GM19043 (cell line): Measurements from ENCODE around the gene FMNL2.
A peak's percentile ranks its signal among the peaks of the same experiment; 100 is the strongest.

Experiments used
- ATAC-seq: cut with Tn5 transposase; IDR thresholded peaks from one replicate; pipeline ENCODE4 v1.9.1; 2021; ENCODE audit warnings: low read depth; ENCODE audit not compliant: unreplicated experiment

The FMNL2 gene

GRCh38 chr2:152544638-152545037 lies 209.7 kb downstream of the FMNL2 start:
- ATAC-seq, result no peak

GRCh38 chr2:152546230-152546837 lies 211.4 kb downstream of the FMNL2 start:
- no peak for ATAC-seq

DNA sequence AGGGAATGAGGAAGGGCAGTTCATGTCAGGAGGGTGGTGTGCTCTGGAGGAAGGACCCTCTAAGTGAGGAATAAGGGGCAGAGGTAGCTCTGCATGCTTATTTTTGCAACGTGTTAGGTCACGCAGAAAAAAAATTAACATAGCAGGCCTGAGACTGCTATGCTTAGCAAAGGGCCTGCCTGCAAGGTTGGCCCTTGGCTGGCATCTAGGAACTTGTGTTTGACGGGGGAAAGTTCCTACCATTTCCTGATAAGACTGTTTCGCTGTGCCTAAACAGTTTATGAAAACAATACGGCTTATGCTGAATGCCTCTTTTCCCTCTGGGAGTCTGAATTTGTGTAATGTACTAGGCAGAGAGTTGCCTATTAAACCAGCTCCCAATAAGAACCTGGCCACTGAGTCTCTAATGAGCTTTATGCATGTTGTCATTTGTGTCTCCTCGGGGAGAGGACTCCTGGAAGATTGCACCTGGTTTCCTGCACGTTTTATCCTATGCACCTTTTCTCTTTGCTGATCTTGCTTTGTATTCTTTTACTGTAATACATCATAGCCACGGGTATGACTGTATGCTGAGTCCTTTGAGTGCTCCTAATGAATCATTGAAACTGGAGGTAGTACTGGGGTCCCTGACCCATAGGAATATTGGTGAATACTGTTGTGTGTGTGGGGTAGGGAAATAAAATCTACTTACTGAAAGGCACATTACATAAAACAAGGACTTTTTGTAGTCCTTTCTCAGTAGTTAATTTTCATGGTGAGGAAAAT lies 213.3 kb downstream of the FMNL2 start:
- no peak for ATAC-seq

GRCh38 chr2:152548996-152549395 lies 214.0 kb downstream of the FMNL2 start:
- no peak for ATAC-seq

DNA sequence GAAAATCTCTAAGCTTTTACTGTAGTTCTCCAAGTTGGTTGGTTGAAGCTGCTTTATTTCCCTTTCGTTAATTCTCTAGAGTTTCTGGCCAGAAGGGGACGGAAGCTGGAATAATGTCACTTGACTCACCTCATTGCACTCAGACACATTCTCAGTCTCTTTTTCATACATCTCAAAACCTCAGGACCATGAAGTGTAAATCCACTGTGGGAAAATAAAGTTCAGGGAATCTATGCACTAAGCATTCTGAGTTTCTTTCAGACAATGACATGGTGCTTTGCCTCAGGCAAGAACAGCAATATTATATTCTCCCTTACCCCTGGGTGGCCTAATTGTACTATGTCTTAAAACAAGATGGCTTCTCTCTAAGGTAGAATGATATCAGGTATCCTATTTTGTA lies 214.4 kb downstream of the FMNL2 start:
- ATAC-seq, result no peak

- no peak for ATAC-seq
Measured at GRCh38 chr2:152550386-152550785, 215.4 kb downstream of the FMNL2 start.

DNA sequence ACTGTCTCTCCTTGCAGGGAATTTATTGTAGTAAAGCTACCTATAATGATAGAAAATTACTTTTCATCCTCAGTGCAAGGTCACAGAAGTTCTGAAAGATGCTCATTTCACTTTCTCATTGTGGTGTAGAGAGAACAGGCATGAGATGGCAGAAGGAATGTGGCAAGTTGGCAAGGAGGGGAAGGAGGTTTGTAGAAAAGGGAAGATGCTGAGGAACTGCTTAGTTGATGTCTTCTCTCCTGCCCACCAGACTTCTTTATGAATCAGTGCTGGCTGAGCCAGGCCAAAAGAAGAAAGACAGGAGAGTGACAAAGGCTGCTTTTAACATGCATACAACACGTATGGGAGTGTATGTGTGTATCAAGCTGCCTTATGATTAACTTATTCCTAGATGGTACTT lies 217.9 kb downstream of the FMNL2 start:
- no peak for ATAC-seq

GRCh38 chr2:152553518-152553917 lies 218.5 kb downstream of the FMNL2 start:
- no peak for ATAC-seq

DNA sequence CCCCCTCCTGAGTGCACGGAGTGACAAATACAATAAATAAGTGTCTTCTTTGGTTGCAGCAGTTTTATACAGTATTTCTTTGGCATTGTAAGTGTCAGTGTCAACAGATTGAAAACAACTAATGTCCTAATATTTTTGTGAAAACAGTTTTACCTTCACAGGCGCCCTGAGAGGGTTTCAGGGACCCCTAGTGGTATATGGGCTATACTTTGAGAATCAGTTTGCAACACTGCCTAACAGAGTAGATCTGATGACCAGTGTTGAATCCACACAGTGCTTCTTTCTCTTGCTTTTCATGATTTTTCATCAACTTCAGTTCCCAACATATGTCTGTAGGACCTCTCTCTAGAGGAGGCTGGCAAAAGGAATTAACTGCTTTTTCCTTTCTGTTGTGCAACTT lies 220.1 kb downstream of the FMNL2 start:
- no peak for ATAC-seq

- ATAC-seq, result no peak
Measured at GRCh38 chr2:152556506-152556905, 221.5 kb downstream of the FMNL2 start.

DNA sequence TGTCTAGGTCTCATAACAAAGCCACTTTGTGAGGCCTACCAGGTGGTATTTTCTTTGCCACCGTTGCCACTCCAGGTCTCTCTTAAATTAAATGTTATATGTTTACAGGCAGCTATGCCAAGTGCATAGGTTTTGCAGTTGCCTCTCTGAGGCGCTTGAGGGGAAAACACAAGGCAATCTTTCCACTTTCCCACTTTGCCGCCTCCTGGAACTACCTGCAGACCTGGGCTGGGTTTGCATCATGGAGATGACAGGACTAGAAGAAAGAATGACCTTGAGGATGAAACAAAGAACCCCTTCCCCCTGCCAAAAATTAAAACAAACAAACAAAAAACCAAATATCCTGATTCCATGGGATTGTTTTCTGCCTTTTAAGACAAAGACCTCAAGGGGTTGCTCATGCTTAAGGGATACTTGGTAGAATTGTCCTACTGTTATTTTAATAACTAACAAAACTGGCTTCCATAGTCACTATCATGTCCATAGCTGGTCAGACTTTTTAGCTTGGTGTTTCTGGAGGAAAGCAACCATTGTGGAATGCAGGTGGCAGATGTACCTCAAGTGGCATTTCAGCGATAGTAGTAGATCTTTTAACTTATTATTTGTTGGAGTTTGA lies 222.4 kb downstream of the FMNL2 start:
- no peak for ATAC-seq

GRCh38 chr2:152558158-152558984 lies 223.4 kb downstream of the FMNL2 start:
- no peak for ATAC-seq

GRCh38 chr2:152559008-152559407 lies 224.0 kb downstream of the FMNL2 start:
- ATAC-seq, result no peak

DNA sequence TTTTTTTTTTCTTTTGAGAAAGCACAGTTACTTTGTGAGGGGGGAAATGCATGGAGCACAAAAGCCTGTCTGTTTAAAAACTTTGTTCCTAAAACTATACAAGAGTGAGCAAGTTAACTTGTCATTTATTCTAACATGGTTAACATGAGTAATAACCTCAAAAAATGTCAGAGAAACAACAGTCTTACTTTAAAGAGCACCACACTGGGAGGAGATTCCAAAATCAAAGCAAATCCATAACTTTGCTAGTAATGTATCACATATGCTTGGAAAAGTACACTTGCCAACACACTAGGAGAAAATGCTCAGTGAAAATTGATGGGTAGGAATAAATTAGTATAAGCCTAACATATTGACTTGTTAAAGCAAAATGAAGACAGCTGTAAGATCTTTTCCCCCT lies 225.2 kb downstream of the FMNL2 start:
- ATAC-seq, result no peak

- ATAC-seq, result no peak
Measured at GRCh38 chr2:152560873-152561595, 226.1 kb downstream of the FMNL2 start.

DNA sequence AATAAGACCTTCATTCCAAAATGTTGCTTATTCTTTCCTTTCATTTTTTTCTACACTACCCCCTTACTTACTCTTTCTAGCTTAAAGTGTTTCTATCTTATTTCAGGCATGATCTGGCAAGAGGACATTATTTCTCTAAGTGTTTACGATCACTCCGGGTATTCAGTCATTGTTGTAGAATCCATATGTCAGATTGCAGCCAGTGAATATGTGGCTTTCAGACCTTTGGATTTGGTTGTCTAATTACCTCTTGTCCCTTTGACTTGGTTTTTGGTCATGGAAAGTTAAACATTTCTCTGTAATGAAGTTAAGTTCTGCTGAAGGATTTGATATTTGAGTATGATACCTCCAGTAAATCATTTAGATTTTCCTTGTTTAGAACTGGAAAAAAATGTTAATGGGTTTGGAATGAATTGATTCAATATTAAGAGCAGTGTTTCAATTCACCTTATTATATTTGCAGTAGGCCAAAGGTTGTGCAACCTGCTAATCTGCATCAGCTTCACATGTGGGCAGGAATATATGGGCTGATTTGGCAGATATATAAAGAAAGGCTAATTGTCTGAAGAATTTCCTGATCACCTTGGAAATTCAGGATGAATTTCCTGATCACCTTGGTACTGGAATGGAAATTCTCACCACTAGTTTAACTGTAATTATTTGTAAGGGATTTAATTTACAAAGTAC lies 227.4 kb downstream of the FMNL2 start:
- ATAC-seq, result no peak

DNA sequence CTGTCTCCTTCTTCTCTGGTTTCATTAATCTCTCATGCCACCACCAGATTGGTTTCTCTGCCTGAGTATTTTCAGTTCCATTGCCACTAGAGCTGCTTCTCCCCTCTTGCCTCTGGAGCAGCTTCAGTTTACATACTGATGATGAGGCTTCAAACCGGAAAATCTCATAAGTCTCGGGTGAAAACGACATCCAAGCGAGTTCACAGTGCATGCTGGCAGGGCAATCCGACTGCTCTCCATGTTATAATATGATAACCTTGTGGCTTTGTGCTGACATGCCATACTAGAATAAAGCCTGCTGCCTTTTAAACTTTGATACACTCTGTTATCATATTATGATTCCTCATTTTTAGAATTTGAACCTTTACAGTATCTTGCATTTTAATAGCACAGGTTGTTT lies 228.8 kb downstream of the FMNL2 start:
- ATAC-seq, result no peak

- ATAC-seq, result peak; percentile 76
Measured at GRCh38 chr2:152564754-152565551, 230.0 kb downstream of the FMNL2 start.
